ENCODE results near the gene SETBP1.

DNA sequence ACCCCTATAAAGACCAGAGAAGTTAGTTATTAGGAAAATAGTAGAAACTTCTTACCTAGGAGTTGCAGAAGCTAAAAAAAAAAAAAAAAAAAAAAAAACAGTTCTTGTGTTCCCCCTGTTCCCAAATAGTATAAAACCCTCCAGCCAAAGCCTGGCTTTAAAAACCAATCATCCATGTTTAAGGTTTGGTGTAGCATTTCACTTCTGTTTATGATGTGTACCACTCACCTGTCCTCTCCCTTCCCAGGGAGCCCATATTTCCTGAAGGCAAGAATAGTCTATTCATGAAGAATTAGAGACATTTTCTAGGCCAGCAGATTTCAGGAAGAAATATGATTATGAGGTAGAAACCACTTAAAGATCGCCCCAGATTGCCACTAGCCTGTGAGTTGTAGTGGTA lies 273.6 kb downstream of the SETBP1 start:
- TF ChIP-seq, protein P1, sequence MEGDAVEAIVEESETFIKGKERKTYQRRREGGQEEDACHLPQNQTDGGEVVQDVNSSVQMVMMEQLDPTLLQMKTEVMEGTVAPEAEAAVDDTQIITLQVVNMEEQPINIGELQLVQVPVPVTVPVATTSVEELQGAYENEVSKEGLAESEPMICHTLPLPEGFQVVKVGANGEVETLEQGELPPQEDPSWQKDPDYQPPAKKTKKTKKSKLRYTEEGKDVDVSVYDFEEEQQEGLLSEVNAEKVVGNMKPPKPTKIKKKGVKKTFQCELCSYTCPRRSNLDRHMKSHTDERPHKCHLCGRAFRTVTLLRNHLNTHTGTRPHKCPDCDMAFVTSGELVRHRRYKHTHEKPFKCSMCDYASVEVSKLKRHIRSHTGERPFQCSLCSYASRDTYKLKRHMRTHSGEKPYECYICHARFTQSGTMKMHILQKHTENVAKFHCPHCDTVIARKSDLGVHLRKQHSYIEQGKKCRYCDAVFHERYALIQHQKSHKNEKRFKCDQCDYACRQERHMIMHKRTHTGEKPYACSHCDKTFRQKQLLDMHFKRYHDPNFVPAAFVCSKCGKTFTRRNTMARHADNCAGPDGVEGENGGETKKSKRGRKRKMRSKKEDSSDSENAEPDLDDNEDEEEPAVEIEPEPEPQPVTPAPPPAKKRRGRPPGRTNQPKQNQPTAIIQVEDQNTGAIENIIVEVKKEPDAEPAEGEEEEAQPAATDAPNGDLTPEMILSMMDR (IDR thresholded peaks at IDR 0.05), result no peak
- TF ChIP-seq EP300 (IDR thresholded peaks at IDR 0.05; ENCODE audit: low read depth), result no peak
- no peak for TF ChIP-seq POLR2AphosphoS5 (IDR thresholded peaks at IDR 0.05)
